ENCODE results near the gene GUCY1A2.

GUCY1A2 gene

DNA sequence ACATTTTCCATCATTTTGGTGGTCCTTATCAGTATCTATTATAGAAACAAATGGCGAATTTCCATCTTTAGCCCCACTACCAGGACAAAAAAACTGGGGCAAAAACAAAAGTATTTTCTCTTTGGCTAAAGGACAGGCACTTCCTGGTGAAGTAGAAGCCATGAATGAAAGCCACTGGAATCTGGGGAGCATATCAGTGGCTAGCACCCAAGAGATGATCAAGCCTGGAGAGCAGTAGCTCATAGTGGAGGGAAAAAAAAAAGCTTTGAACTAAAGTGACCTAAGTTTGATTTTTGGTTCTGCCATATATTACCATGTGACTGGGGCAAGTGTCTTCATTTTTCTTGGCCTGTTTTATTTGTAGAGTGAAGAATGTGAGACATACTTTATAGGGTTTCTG is 272.3 kb downstream of the GUCY1A2 start:
- no peak for DNase-seq (ENCODE audit: low read depth)

- DNase-seq (ENCODE audit: low read depth) = no peak
These were observed 284.6 kb downstream of the GUCY1A2 start for GRCh38 chr11:106733635-106734034.

- no peak for DNase-seq (ENCODE audit: low read depth)
These were observed 289.4 kb downstream of the GUCY1A2 start for GRCh38 chr11:106728859-106729258.

- no peak for DNase-seq (ENCODE audit: low read depth)
These were observed 289.9 kb downstream of the GUCY1A2 start for GRCh38 chr11:106728379-106728778.

DNA sequence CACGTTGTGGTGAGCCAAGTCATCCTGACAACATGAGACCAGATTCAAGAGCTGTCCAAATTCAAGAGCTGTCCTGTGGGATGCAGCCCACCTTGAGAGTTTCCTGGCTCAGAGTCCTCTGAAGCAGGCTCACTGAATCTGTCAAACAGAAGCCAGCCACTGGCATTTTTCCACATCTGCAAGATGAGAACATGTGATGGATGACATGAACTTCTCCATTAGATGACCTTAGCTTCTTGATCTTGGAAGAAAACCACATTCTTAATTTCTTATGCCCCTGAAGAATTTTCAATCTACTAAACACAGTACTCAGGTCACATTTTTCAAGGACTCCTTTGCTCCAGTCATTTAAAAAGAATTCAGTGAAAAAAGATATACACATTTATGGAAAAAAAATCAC is 291.0 kb downstream of the GUCY1A2 start:
- no peak for DNase-seq (ENCODE audit: low read depth)

DNA sequence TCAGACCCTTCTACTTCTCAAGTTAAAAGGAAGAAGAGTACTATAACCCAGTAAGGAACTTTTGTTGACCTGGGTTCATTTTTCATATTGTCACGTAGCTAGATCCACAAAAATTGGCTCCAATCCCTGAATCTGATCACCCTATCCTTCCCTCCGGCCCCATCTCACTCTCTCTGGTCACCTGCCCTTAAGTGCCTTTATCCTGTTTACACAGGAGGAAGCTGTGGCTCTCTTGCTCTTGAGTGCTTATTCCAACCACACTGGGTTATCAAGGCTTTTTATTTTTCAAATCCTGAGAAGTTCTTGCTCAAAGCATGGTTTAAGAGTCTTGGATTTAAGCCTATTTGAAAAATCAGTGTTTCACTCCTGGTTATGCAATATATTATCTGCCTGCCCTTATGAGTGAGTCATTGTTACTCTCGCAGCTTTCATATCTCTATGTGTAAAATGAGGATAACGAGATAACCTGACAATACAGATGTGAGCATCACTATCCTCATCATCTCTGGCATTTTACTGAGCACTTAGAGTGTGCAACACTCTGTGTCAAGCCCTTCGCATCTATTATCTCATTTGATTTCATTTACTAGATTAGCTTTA is 293.9 kb downstream of the GUCY1A2 start:
- DNase-seq (ENCODE audit: low read depth) = no peak

- no peak for DNase-seq (ENCODE audit: low read depth)
These were observed 295.2 kb downstream of the GUCY1A2 start for GRCh38 chr11:106723071-106723470.

- DNase-seq (ENCODE audit: low read depth) = no peak
These were observed 301.1 kb downstream of the GUCY1A2 start for GRCh38 chr11:106717222-106717621.

- DNase-seq (ENCODE audit: low read depth) = peak; percentile 7
These were observed 304.1 kb downstream of the GUCY1A2 start for GRCh38 chr11:106714199-106714598.

DNA sequence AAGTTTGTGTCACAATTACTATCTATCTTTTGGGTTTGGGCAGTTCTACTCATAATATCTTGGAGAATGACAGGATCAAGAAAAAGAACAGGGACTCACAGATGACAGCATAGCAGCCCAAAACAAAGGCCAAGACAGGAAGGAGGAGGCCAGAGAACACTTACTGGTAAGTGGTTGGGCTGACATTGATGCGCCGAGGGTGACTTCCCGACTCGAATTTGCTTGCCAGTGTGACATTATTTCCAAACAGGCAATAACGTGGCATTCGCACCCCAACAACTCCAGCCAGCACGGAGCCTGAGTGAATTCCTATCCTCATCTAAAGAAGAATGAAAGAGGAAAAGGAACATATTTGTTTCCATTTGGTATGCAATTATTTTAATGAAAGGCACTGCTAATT is 309.9 kb downstream of the GUCY1A2 start:
- DNase-seq (ENCODE audit: low read depth) = no peak

- peak; percentile 40 for DNase-seq (ENCODE audit: low read depth)
These were observed 311.9 kb downstream of the GUCY1A2 start for GRCh38 chr11:106706355-106706754.

- DNase-seq (ENCODE audit: low read depth) = no peak
These were observed 315.5 kb downstream of the GUCY1A2 start for GRCh38 chr11:106702805-106703204.

- peak; percentile 46 for DNase-seq (ENCODE audit: low read depth)
These were observed 321.2 kb downstream of the GUCY1A2 start for GRCh38 chr11:106697058-106697457.

DNA sequence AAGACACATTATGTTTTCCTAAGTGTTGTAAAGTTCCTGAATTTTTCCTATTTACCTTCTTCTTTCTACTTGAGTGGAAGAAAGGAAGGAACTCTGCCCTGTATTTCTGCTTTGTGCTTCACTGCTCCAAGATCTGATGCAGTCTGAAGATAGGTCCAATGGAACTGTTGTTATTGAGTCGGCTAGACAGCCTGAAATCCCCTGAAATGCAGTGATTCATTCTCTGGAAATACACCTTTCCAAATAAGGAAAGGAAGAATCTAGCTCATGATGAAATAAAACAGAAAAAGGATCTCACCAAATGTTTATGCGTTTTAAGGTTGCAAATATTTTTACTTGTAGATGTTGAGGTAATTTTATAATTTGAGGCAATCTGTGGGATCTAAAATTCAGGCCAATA is 322.8 kb downstream of the GUCY1A2 start:
- peak; percentile 33 for DNase-seq (ENCODE audit: low read depth)

DNA sequence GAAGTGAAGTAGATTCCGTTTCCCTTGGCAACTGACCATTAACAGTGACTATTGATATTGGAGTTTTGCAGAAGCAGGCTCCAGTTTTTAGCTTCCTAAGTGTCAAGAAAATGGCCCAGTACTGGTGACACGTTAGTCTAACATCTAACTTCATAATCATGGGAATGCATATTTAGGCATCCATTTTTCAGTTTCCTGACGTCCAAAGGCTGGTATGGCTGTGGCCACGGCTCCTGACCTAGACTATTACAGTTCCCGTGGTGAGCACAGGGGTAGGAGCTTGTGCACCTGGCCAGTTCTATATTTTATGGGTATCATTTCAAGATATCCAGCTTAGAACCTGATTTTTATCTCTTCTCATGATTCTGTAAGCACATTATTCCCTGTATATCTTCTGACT is 323.8 kb downstream of the GUCY1A2 start:
- no peak for DNase-seq (ENCODE audit: low read depth)

- DNase-seq (ENCODE audit: low read depth) = no peak
These were observed 326.4 kb downstream of the GUCY1A2 start for GRCh38 chr11:106691807-106692365.

DNA sequence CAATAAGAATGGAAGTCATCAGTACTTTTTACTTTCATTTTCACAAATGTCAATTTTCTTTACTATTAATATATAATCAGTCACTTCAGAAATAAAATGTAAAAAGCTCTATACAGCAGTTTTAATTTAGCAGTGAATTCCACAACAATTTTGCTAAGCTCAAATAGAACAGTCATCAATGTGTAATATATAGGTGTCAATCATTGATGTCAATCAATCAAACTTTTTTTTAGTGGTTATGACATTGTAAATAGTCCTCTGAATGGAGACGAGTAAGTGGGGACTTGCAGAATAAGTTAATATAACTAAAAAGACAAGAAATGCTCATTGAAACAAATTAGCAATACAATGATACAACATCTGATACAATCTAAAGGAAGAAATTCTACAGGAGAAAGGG is 327.4 kb downstream of the GUCY1A2 start:
- DNase-seq (ENCODE audit: low read depth) = no peak

DNA sequence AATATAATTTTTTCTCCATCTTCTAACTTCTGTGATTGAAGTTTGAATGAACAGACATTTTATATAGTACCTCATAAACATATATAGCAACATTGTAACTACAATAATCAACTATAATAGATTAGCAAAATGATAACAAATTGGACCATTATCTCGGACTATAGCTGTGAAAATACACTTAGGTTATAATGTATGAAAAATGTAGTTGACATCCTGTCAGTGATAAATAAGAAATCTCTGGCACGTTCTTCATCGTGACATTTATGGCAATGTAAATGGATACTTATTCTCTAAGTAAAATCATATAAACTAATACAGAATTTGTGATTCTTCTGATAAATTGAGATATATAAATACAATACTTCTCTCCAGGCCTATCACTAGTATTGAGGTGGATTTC is 333.3 kb downstream of the GUCY1A2 start:
- no peak for DNase-seq (ENCODE audit: low read depth)

GRCh38 chr11:106683435-106683834 is 334.8 kb downstream of the GUCY1A2 start:
- no peak for DNase-seq (ENCODE audit: low read depth)

GRCh38 chr11:106681435-106681834 is 336.8 kb downstream of the GUCY1A2 start:
- peak; percentile 3 for DNase-seq (ENCODE audit: low read depth)

- no peak for DNase-seq (ENCODE audit: low read depth)
These were observed 338.7 kb downstream of the GUCY1A2 start for GRCh38 chr11:106679581-106679980.

DNA sequence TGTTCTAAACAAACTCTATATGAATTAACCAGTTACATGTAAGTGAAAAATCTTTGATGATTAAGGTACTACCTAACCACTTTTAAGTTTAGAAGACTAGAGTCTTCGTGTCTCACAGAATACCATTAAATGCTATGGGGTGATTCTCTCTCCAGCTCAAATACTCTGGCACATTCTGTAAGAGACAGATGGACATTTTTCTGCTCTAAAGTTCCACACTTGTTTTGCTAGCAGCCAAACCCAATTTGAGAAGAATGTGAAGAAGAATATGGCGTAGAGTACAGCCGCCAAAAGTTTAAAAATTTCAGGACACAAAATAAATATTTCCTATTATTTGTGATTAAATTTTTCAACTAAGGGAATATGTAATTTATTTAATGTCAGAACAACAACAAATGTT is 339.1 kb downstream of the GUCY1A2 start:
- no peak for DNase-seq (ENCODE audit: low read depth)

GRCh38 chr11:106670069-106670468 is 348.2 kb downstream of the GUCY1A2 start:
- no peak for DNase-seq (ENCODE audit: low read depth)

- peak; percentile 46 for DNase-seq (ENCODE audit: low read depth)
These were observed 350.1 kb downstream of the GUCY1A2 start for GRCh38 chr11:106668147-106668546.
